ENCODE data around the gene TAT. TPM values are rescaled to one million over a fixed set of nuclear protein-coding genes. Genes with fewer than 3 reads are reported as not detected.
"Not testable (repeated sequence)": the region's sequence is repeated elsewhere in the genome, so short reads cannot be mapped to it uniquely, and the experiment has no call there.

The TAT gene
- total and polyA plus RNA-seq, 10 of the 15 experiments (the other 5 are each of a cell fraction or from before 2014, with no cell fraction given) = 0.01 to 0.44 (median 0.09) TPM; not detected in 4

GRCh38 chr16:71595340-71595826 lies 18.5 kb upstream of the TAT start:
- H3K9me3 ChIP-seq (replicated peaks; ENCODE audit: control insufficient read depth, insufficient read depth, low read length); BruUV-seq (replicated peaks); FAIRE-seq; DNase-seq (ENCODE audit: low read depth, low spot score); intact Hi-C loops (cut with micrococcal nuclease; ENCODE audit: unreplicated experiment); POLR2A ChIA-PET; H3K4me1 ChIP-seq (ENCODE audit: control insufficient read depth, insufficient read depth, low read length); H3K79me2 ChIP-seq (ENCODE audit: control insufficient read depth, insufficient read depth, low read length); H2AFZ ChIP-seq (ENCODE audit: control insufficient read depth, low read depth, low read length); in situ Hi-C loops (cut with MboI); H3K9ac ChIP-seq (ENCODE audit: control insufficient read depth, insufficient read depth, low read length); H3K27me3 ChIP-seq (replicated peaks in 1 of 2; ENCODE audit: control insufficient read depth in 2 of 2, insufficient read depth in 2 of 2, low read length in 1 of 2); H3K4me2 ChIP-seq (ENCODE audit: control insufficient read depth, insufficient read depth); RAD21 ChIA-PET (ENCODE audit: unreplicated experiment); H3K27ac ChIP-seq (ENCODE audit: control insufficient read depth, insufficient read depth); H3K4me3 ChIP-seq; ATAC-seq; H3K36me3 ChIP-seq (ENCODE audit: control insufficient read depth in 2 of 2, insufficient read depth in 2 of 2, low read length in 1 of 2); H4K20me1 ChIP-seq (ENCODE audit: control insufficient read depth, insufficient read depth): not testable (repeated sequence)
- ChIA-PET SMC1A (ENCODE audit: uncharacterized antibody, unreplicated experiment) (interaction anchor here (0.9 kb wide), 1 partner anchor 16 kb away, joined by 3 read pairs; no protein-coding TSS in a partner anchor), CTCF (interaction anchor here (1.6 to 3.5 kb wide), 2 partner anchors 13 to 15 kb away, joined by 6 to 12 read pairs; no protein-coding TSS in a partner anchor)
- WGBS (ENCODE audit: insufficient coverage, insufficient replicate concordance, low lambda C conversion rate, missing lambda C conversion rate) = 63% methylated on average over 6 of the region's 7 CpGs

GRCh38 chr16:71594000-71594646 lies 17.2 kb upstream of the TAT start:
- Histone ChIP-seq H3K9ac (ENCODE audit: control insufficient read depth, insufficient read depth, low read length) (no peak overlapping the region), H3K9me3 (replicated peaks; ENCODE audit: control insufficient read depth, insufficient read depth, low read length) (no peaks in the 10 kb centered on the region), H2AFZ (ENCODE audit: control insufficient read depth, low read depth, low read length) (no peak overlapping the region), H3K27ac (ENCODE audit: control insufficient read depth, insufficient read depth) (no peak overlapping the region), H3K79me2 (ENCODE audit: control insufficient read depth, insufficient read depth, low read length) (no peaks in the 10 kb centered on the region), H3K4me1 (ENCODE audit: control insufficient read depth, insufficient read depth, low read length) (no peaks in the 10 kb centered on the region), H3K4me2 (ENCODE audit: control insufficient read depth, insufficient read depth) (no peak overlapping the region), H3K4me3 (no peak overlapping the region), H4K20me1 (ENCODE audit: control insufficient read depth, insufficient read depth) (no peaks in the 10 kb centered on the region), H3K27me3 (replicated peaks in 1 of 2; ENCODE audit: control insufficient read depth in 2 of 2, insufficient read depth in 2 of 2, low read length in 1 of 2) (no peaks in the 10 kb centered on the region), H3K36me3 (ENCODE audit: control insufficient read depth in 2 of 2, insufficient read depth in 2 of 2, low read length in 1 of 2) (no peaks in the 10 kb centered on the region)
- 42% methylated on average over 5 of the region's 5 CpGs for WGBS (ENCODE audit: insufficient coverage, insufficient replicate concordance, low lambda C conversion rate, missing lambda C conversion rate)
- CTCF ChIA-PET = interaction anchor here (1.6 to 3.5 kb wide), 2 partner anchors 15 to 17 kb away, joined by 6 to 12 read pairs; no protein-coding TSS in a partner anchor
- POLR2A ChIA-PET = no interaction called here
- RAD21 ChIA-PET (ENCODE audit: unreplicated experiment) = no interaction called here
- intact Hi-C loops (cut with micrococcal nuclease; ENCODE audit: unreplicated experiment) (no loop called here), in situ Hi-C loops (cut with MboI) (no loop called here)
- ATAC-seq (no peak), FAIRE-seq (no peak), DNase-seq (ENCODE audit: low read depth, low spot score) (no peak)
- TF ChIP-seq NFXL1 (IDR thresholded peaks at IDR 0.05; ENCODE audit: borderline replicate concordance) (no peak), TBL1XR1 (IDR thresholded peaks at IDR 0.05; ENCODE audit: low read depth, low read length) (no peak), MYB (IDR thresholded peaks at IDR 0.05; ENCODE audit: borderline replicate concordance, low read depth, low read length) (no peak), EP300 (IDR thresholded peaks at IDR 0.05; ENCODE audit: borderline replicate concordance in 1 of 2, control insufficient read depth in 1 of 2, low read depth in 2 of 2, low read length in 2 of 2) (no peak), USF1 (IDR thresholded peaks at IDR 0.05; ENCODE audit: borderline replicate concordance, extremely low read length, insufficient read depth, low read depth, low read length) (no peak), MAX (IDR thresholded peaks at IDR 0.05; ENCODE audit: low read depth, low read length) (no peak)
- BruUV-seq (replicated peaks) = no TSS peak
- SMC1A ChIA-PET (ENCODE audit: uncharacterized antibody, unreplicated experiment) = interaction anchor here (0.8 kb wide), 1 partner anchor 18 kb away, joined by 3 read pairs; no protein-coding TSS in a partner anchor
